ENCODE measurements around the gene FAM120A. TPM values are rescaled to one million over a fixed set of nuclear protein-coding genes. Genes with fewer than 3 reads are reported as not detected.

Gene FAM120A
- total and polyA plus RNA-seq, 9 of the 15 experiments (the other 6 are each of a cell fraction or from before 2014, with no cell fraction given), result 8.7 to 71.0 (median 42.2) TPM

- no peak for TF ChIP-seq ZNF280A (IDR thresholded peaks at IDR 0.05; ENCODE audit: low read depth, partially characterized antibody)
- TF ChIP-seq ZNF77 (CRISPR knock-in tag; IDR thresholded peaks at IDR 0.05), result no peak
Measured at GRCh38 chr9:93596399-93596798, 144.9 kb downstream of the FAM120A start (continued).

- H3K27me3 ChIP-seq (ENCODE audit: control insufficient read depth in 2 of 2, insufficient read depth in 2 of 2, low read length in 2 of 2), result no peaks in the 10 kb centered on the region
- H4K20me1 ChIP-seq (replicated peaks; ENCODE audit: control insufficient read depth, insufficient read depth, low read length), result peaks cover 17% of the 10 kb centered on the region; the same call in 1 of the 2 replicates
- DNase-seq (ENCODE audit: extremely low read depth in 1 of 4, low spot score in 3 of 4), result no peak
- no peak overlapping the region for H3K27ac ChIP-seq (ENCODE audit: extremely low read depth, low read depth, low read length)
- H3K36me3 ChIP-seq (ENCODE audit: control insufficient read depth, insufficient read depth, low read length), result no peaks in the 10 kb centered on the region
- no peak overlapping the region for H2AFZ ChIP-seq (ENCODE audit: low read depth, low read length)
- H3K4me2 ChIP-seq (ENCODE audit: insufficient read depth, low read length), result no peak overlapping the region
- intact Hi-C loops (cut with micrococcal nuclease), result no loop called here
- WGBS (ENCODE audit: insufficient coverage, low coverage, missing lambda C conversion rate), result 86% methylated on average over 6 of the region's 6 CpGs
- peaks cover 24 to 27% of the 10 kb centered on the region in 2 experiments for H3K4me1 ChIP-seq (replicated peaks in 1 of 2; ENCODE audit: control insufficient read depth in 2 of 2, insufficient read depth in 2 of 2, low read length in 2 of 2)
- ChIA-PET CTCF (ENCODE audit: low intra/inter-chr PET ratio) (no interaction called here), POLR2A (no interaction called here)
- no peak overlapping the region for H3K9ac ChIP-seq (ENCODE audit: insufficient read depth in 1 of 2, low read depth in 2 of 2, low read length in 2 of 2)
- in situ Hi-C loops (cut with MboI), result no loop called here
- no peaks in the 10 kb centered on the region for H3K9me1 ChIP-seq (ENCODE audit: control insufficient read depth, insufficient read depth, low read length)
- TF ChIP-seq PTRF (tag; IDR thresholded peaks at IDR 0.05) (no peak), RBM25 (IDR thresholded peaks at IDR 0.05; ENCODE audit: low read depth, low read length, severe bottlenecking) (no peak), ZC3H8 (IDR thresholded peaks at IDR 0.05) (no peak), POLR2AphosphoS5 (IDR thresholded peaks at IDR 0.05; ENCODE audit: control insufficient read depth, insufficient read depth, low read depth, low read length) (no peak), SMARCC2 (IDR thresholded peaks at IDR 0.05; ENCODE audit: low read depth) (no peak), AFF1 (IDR thresholded peaks at IDR 0.05; ENCODE audit: low read depth in 1 of 2, partially characterized antibody in 2 of 2) (no peak), THRA (IDR thresholded peaks at IDR 0.05) (no peak), IRF9 (tag; IDR thresholded peaks at IDR 0.05) (no peak), CBX2 (IDR thresholded peaks at IDR 0.05; ENCODE audit: insufficient read depth, low read length, poor library complexity, severe bottlenecking) (no peak), TRIM28 (IDR thresholded peaks at IDR 0.05) (no peak)
- no peak for ATAC-seq
- peaks cover 27% of the 10 kb centered on the region for H3K79me2 ChIP-seq (ENCODE audit: control insufficient read depth, insufficient read depth, low read length)
- no TSS peak for BruUV-seq (replicated peaks)
- no peaks in the 10 kb centered on the region for H3K9me3 ChIP-seq (replicated peaks; ENCODE audit: control insufficient read depth, insufficient read depth, low read depth, low read length)
- no peak for FAIRE-seq
- H3K4me3 ChIP-seq, result no peak overlapping the region
Measured at GRCh38 chr9:93597142-93597706, 145.7 kb downstream of the FAM120A start.
